ENCODE results near the gene SNTG2. TPM values are rescaled to one million over a fixed set of nuclear protein-coding genes. Genes with fewer than 3 reads are reported as not detected.

SNTG2 gene
- total and polyA plus RNA-seq, 2 of the 13 experiments (the other 11 are each of a cell fraction or from before 2014, with no cell fraction given): not detected

DNA sequence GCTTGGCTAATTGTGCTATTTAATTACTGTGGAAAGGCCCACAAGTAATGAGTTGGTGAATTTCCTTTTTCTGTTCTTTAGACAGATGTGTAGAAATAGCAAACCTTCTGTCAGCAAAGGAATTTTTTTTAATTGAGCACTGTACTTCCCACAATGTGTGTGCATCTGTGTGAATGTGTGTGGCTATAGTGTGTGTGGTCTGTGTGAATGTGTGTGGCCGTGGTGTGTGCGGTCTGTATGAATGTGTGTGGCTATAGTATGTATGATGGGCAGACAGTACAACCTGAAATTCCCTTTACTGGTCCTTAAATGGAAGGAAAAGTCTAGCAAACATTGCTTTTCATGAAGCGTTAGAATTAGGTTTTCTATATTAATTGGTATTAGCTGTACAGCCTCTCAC, 259.1 kb downstream of the SNTG2 start:
- WGBS (ENCODE audit: low lambda C conversion rate): 2% methylated on average over 3 of the region's 3 CpGs
- no TSS peak for BruUV-seq (replicated peaks)

DNA sequence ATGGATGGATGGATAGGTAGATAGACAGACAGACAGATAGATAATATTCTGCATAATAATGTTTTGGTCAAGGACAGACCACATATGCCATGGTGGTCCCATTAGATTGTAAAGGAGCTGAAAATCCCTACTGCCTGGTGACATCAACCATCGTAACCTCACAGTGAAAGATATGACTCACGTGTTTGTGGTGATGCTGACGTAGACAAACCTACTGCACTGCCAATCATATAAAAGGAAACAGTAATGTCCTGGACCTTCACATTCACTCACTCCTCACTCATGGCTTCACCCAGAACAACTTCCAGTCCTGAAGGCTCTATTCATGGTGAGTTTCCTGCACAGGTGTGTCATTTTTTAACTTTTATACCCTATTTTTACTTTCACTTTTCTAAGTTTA, 259.7 kb downstream of the SNTG2 start:
- Histone ChIP-seq H3K36me3 (replicated peaks in 1 of 2; ENCODE audit: control insufficient read depth in 1 of 2, insufficient read depth in 2 of 2, low read length in 2 of 2) (no peaks in the 10 kb centered on the region), H3K27ac (ENCODE audit: extremely low read length, insufficient read depth, low read length) (no peak overlapping the region), H3K4me1 (ENCODE audit: insufficient read depth, low read length) (no peaks in the 10 kb centered on the region), H3K4me2 (ENCODE audit: low read depth, low read length) (no peak overlapping the region), H3K27me3 (ENCODE audit: control insufficient read depth in 1 of 2, insufficient read depth in 2 of 2, low read length in 2 of 2) (peaks cover 0 to 13% of the 10 kb centered on the region in 2 experiments; a peak in 3 of 5 replicates), H2AFZ (ENCODE audit: low read length) (no peak overlapping the region), H3K9me3 (ENCODE audit: low read length) (peaks cover 14% of the 10 kb centered on the region), H3K4me3 (replicated peaks in 1 of 3; ENCODE audit: insufficient read depth in 1 of 3, low read depth in 2 of 3, low read length in 3 of 3) (no peak overlapping the region), H4K20me1 (ENCODE audit: insufficient read depth, low read length) (no peaks in the 10 kb centered on the region), H3K79me2 (ENCODE audit: insufficient read depth, low read length) (no peaks in the 10 kb centered on the region), H3K9ac (ENCODE audit: insufficient read depth, low read depth, low read length) (no peak overlapping the region)
- ChIA-PET POLR2A (no interaction called here), CTCF (ENCODE audit: low intra/inter-chr PET ratio, low total read pairs) (no interaction called here)
- BruUV-seq (replicated peaks): no TSS peak
- ATAC-seq (no peak), DNase-seq (ENCODE audit: low spot score) (no peak), FAIRE-seq (no peak)
- TF ChIP-seq CREB1 (IDR thresholded peaks at IDR 0.05) (peak; percentile 62; the same call in 1 of the 2 replicates), CREB1 (CRISPR knock-in tag; IDR thresholded peaks at IDR 0.05) (no peak), PREB (CRISPR knock-in tag; IDR thresholded peaks at IDR 0.05) (no peak), ZNF326 (CRISPR knock-in tag; IDR thresholded peaks at IDR 0.05; ENCODE audit: borderline replicate concordance) (no peak), ZNF337 (CRISPR knock-in tag; IDR thresholded peaks at IDR 0.05; ENCODE audit: borderline replicate concordance, low read depth) (no peak)
- intact Hi-C loops (cut with micrococcal nuclease; ENCODE audit: unreplicated experiment): no loop called here
- in situ Hi-C loops (cut with HindIII; ENCODE audit: extremely low pct_ligation_motif_present, low pct_unique_long_range_greater_than_20kb): no loop called here
- 16% methylated on average over 3 of the region's 3 CpGs for WGBS (ENCODE audit: low lambda C conversion rate)

More for the DNA sequence above, 259.1 kb downstream of the SNTG2 start:
- intact Hi-C loops (cut with micrococcal nuclease; ENCODE audit: unreplicated experiment): no loop called here
- Histone ChIP-seq H3K9ac (ENCODE audit: insufficient read depth, low read depth, low read length) (no peak overlapping the region), H3K4me2 (ENCODE audit: low read depth, low read length) (no peak overlapping the region), H3K9me3 (ENCODE audit: low read length) (peaks cover 12% of the 10 kb centered on the region), H3K4me1 (ENCODE audit: insufficient read depth, low read length) (no peaks in the 10 kb centered on the region), H3K79me2 (ENCODE audit: insufficient read depth, low read length) (no peaks in the 10 kb centered on the region), H4K20me1 (ENCODE audit: insufficient read depth, low read length) (no peaks in the 10 kb centered on the region), H3K27me3 (ENCODE audit: control insufficient read depth in 1 of 2, insufficient read depth in 2 of 2, low read length in 2 of 2) (peaks cover 0 to 13% of the 10 kb centered on the region in 2 experiments; a peak in 3 of 5 replicates), H3K4me3 (replicated peaks in 1 of 3; ENCODE audit: insufficient read depth in 1 of 3, low read depth in 2 of 3, low read length in 3 of 3) (no peak overlapping the region), H2AFZ (ENCODE audit: low read length) (no peak overlapping the region), H3K27ac (ENCODE audit: extremely low read length, insufficient read depth, low read length) (no peak overlapping the region), H3K36me3 (replicated peaks in 1 of 2; ENCODE audit: control insufficient read depth in 1 of 2, insufficient read depth in 2 of 2, low read length in 2 of 2) (no peaks in the 10 kb centered on the region)
- in situ Hi-C loops (cut with HindIII; ENCODE audit: extremely low pct_ligation_motif_present, low pct_unique_long_range_greater_than_20kb): no loop called here
- DNase-seq (ENCODE audit: low spot score) (no peak), FAIRE-seq (no peak), ATAC-seq (no peak)
- ChIA-PET CTCF (ENCODE audit: low intra/inter-chr PET ratio, low total read pairs) (no interaction called here), POLR2A (no interaction called here)
- TF ChIP-seq POLR2A (IDR thresholded peaks at IDR 0.05; ENCODE audit: insufficient read depth in 1 of 2, low read depth in 2 of 2, low read length in 2 of 2): no peak
- TF ChIP-seq RFXAP (CRISPR knock-in tag; IDR thresholded peaks at IDR 0.05; ENCODE audit: borderline replicate concordance): no peak
- no peak for TF ChIP-seq MAF1 (CRISPR knock-in tag; IDR thresholded peaks at IDR 0.05; ENCODE audit: borderline replicate concordance)
- no peak for TF ChIP-seq SMYD3 (CRISPR knock-in tag; IDR thresholded peaks at IDR 0.05)
- no peak for TF ChIP-seq ZNF317 (CRISPR knock-in tag; IDR thresholded peaks at IDR 0.05)
- TF ChIP-seq CBFB (CRISPR knock-in tag; IDR thresholded peaks at IDR 0.05): no peak
- TF ChIP-seq ZNF747 (CRISPR knock-in tag; IDR thresholded peaks at IDR 0.05; ENCODE audit: borderline replicate concordance): no peak
- TF ChIP-seq MAFG (CRISPR knock-in tag; IDR thresholded peaks at IDR 0.05): no peak
